Activated T-cell treated with anti-CD3 and anti-CD28 coated beads for 48 hours (primary cell): ENCODE results near the gene RBPMS2.

Source experiments
- DNase-seq: peaks from one replicate; pipeline ENCODE4 v3.0.0-alpha.2; 2020; ENCODE audit warnings: low read depth

Gene RBPMS2

GRCh38 chr15:64720188-64720587, 55.2 kb downstream of the RBPMS2 start:
- no peak for DNase-seq

- DNase-seq: no peak
Measured at GRCh38 chr15:64717735-64718495, 57.5 kb downstream of the RBPMS2 start.

- DNase-seq: no peak
Measured at GRCh38 chr15:64717130-64717529, 58.3 kb downstream of the RBPMS2 start.

- no peak for DNase-seq
Measured at GRCh38 chr15:64716452-64716851, 58.9 kb downstream of the RBPMS2 start.

GRCh38 chr15:64713592-64713991, 61.8 kb downstream of the RBPMS2 start:
- no peak for DNase-seq

- no peak for DNase-seq
Measured at GRCh38 chr15:64712353-64712752, 63.0 kb downstream of the RBPMS2 start.

- DNase-seq: no peak
Measured at GRCh38 chr15:64710676-64711428, 64.5 kb downstream of the RBPMS2 start.

GRCh38 chr15:64706011-64706911, 69.1 kb downstream of the RBPMS2 start:
- DNase-seq: no peak

GRCh38 chr15:64705006-64705405, 70.4 kb downstream of the RBPMS2 start:
- no peak for DNase-seq

- DNase-seq: no peak
Measured at GRCh38 chr15:64703632-64703959, 71.8 kb downstream of the RBPMS2 start.

GRCh38 chr15:64702816-64703631, 72.4 kb downstream of the RBPMS2 start:
- peak; percentile 95 for DNase-seq

GRCh38 chr15:64701482-64702184, 73.8 kb downstream of the RBPMS2 start:
- DNase-seq: no peak

GRCh38 chr15:64701051-64701450, 74.3 kb downstream of the RBPMS2 start:
- no peak for DNase-seq

GRCh38 chr15:64699751-64700388, 75.5 kb downstream of the RBPMS2 start:
- DNase-seq: no peak

- DNase-seq: no peak
Measured at GRCh38 chr15:64698823-64699222, 76.6 kb downstream of the RBPMS2 start.

- peak; percentile 46 for DNase-seq
Measured at GRCh38 chr15:64697911-64698369, 77.4 kb downstream of the RBPMS2 start.

- DNase-seq: no peak
Measured at GRCh38 chr15:64696481-64696880, 78.9 kb downstream of the RBPMS2 start.

GRCh38 chr15:64695561-64695992, 79.8 kb downstream of the RBPMS2 start:
- no peak for DNase-seq

GRCh38 chr15:64694816-64695215, 80.6 kb downstream of the RBPMS2 start:
- no peak for DNase-seq

- DNase-seq: no peak
Measured at GRCh38 chr15:64693134-64693533, 82.3 kb downstream of the RBPMS2 start.
